GM12892 (cell line): Measurements from ENCODE around the gene KCNMB1.

Experiments used
- POLR2A ChIP-seq: IDR thresholded peaks from 2 replicates; pipeline ENCODE4 v1.6.1; 2011; ENCODE audit warnings: low read depth, low read length, control low read depth
- POLR2AphosphoS5 ChIP-seq: IDR thresholded peaks from 2 replicates; pipeline ENCODE4 v1.6.1; 2011; ENCODE audit warnings: low read depth, low read length, control low read depth
- TAF1 ChIP-seq: IDR thresholded peaks from 2 replicates; pipeline ENCODE4 v1.6.1; 2011; ENCODE audit warnings: low read depth, mild to moderate bottlenecking, control low read depth, low read length, borderline replicate concordance

- TF ChIP-seq POLR2A: no peak
- no peak for TF ChIP-seq POLR2AphosphoS5
- TF ChIP-seq TAF1: no peak
Observed at GRCh38 chr5:170332058-170332457, 57.1 kb downstream of the KCNMB1 start.
